Heart right ventricle (tissue), 16 donors: Measurements from ENCODE around the gene ITGA1. TPM values are rescaled to one million over a fixed set of nuclear protein-coding genes. Genes with fewer than 3 reads are reported as not detected.

ENCODE experiments used
- ATAC-seq, 8 donors: fragments of 200-7000 bp; cut with Tn5 transposase; one replicate each; pipeline ENCODE4 v1.9.1; 2020; ENCODE audit warnings: mild to moderate bottlenecking in 8 of 8, moderate library complexity in 8 of 8, moderate number of reproducible peaks in 1 of 8
- DNase-seq, 2 donors: peaks; one replicate each; pipeline ENCODE4 v3.0.0-alpha.2; 2020
- H3K27ac ChIP-seq, 10 donors: fragments of 200-600 bp; sonication (generic) in 2 of 10; one replicate each; pipeline versions ENCODE4 v1.5.0 to v1.8.0; 2020 to 2022; ENCODE audit warnings: mild to moderate bottlenecking in 3 of 10
- H3K27me3 ChIP-seq, 7 donors: fragments of 200-600 bp; one replicate each; pipeline ENCODE4 v1.8.0; 2021 to 2022; ENCODE audit warnings: mild to moderate bottlenecking in 2 of 7
- H3K36me3 ChIP-seq, 9 donors: fragments of 200-600 bp; sonication (generic) in 1 of 9; one replicate each; pipeline versions ENCODE4 v1.5.0 to v1.8.0; 2020 to 2022; ENCODE audit warnings: mild to moderate bottlenecking in 2 of 9
- H3K4me1 ChIP-seq, 9 donors: fragments of 200-600 bp; sonication (generic) in 1 of 9; one replicate each; pipeline versions ENCODE4 v1.5.0 to v1.8.0; 2020 to 2022; ENCODE audit warnings: mild to moderate bottlenecking in 4 of 9
- H3K4me3 ChIP-seq, 10 donors: fragments of 200-600 bp; sonication (generic) in 2 of 10; one replicate each; pipeline versions ENCODE4 v1.5.0 to v1.8.0; 2020 to 2022; ENCODE audit warnings: mild to moderate bottlenecking in 7 of 10, moderate library complexity in 2 of 10
- H3K9me3 ChIP-seq, 11 donors: fragments of 200-600 bp in 10 of 11; sonication (generic) in 2 of 11; one replicate each; pipeline versions ENCODE4 v1.5.0 to v1.8.0; 2013 to 2022; ENCODE audit warnings: mild to moderate bottlenecking in 2 of 11, control low read depth in 1 of 11, moderate library complexity in 1 of 11
- CTCF ChIP-seq, 9 donors: fragments of 200-600 bp; sonication (generic) in 2 of 9; IDR thresholded peaks; one replicate each; pipeline versions ENCODE4 v1.5.0 to v1.8.0; 2021 to 2022; ENCODE audit warnings: antibody characterized with exemption in 9 of 9, mild to moderate bottlenecking in 5 of 9, moderate library complexity in 1 of 9
- WGBS, 2 donors: extraction: QIAGEN DNeasy Blood & Tissue Kit; methylation state at CpG; one replicate each; pipeline ENCODE4 v1.1.7; 2013; ENCODE audit warnings: inconsistent platforms in 1 of 2; 5-methylcytosine and 5-hydroxymethylcytosine counted together
- intact Hi-C, 10 donors: fragments of 100-400 bp; cut with DNase I; formaldehyde crosslinking; loops; one replicate each; pipeline versions ENCODE4 v1.11.1 to v1.14.2; 2022
- polyA plus RNA-seq, 2 donors: library from polyadenylated mRNA; stranded (reverse); fragments of 200-250 nt; gene quantifications; one replicate each; pipeline ENCODE4 v1.2.3, GENCODE V29; 2013
- total RNA-seq, 10 donors: library from RNA; stranded (reverse); fragmentation: NEBNext Ultra II Directional in 3 of 10; extraction: Animal tissue kit (Norgen Biotek cat#: 25700) in 3 of 10; gene quantifications; one replicate each; pipeline versions ENCODE4 v1.2.1 to v1.2.4, GENCODE V29; 2021 to 2023
- donor health status: Arrhythmogenic right ventricular cardiomyopathy.
- donor health status: ischemic (EF 13 %, LVEDD 7.1; RV severe dilation, severe dysfunction).
- donor health status: healthy with polysubstance abuse.
- donor health status: DM: no; HTN: yes; CAD: no.
- donor health status: DM: no; HTN: no; CAD: no.
- donor health status: ischemic (EF 25% LVEDD 6.9; RV normal size, moderate dysfunction).
- donor health status: ischemic (EF 25% LVEDD 5.7; RV mildly dilated, moderate dysfunction).
- donor health status: healthy.
- donor health status: DM: yes; HTN: yes; CAD: no.
- donor health status: Ischemic cardiomyopathy.
- donor health status: ischemic (EF 35%, LVEDD 5.7; RV mildly dilated, moderate dysfunction).
- donor health status: nonischemic (EF 11% LVEDD 7.7; RV severe dilation, severe dysfunction).
- donor health status: DM: yes; HTN: yes; CAD: no.
- donor health status: PGD.
- donor health status: ischemic (EF 29% LVEDD 5.4; RV normal size, mild dysfunction).
- donor health status: nonischemic (EF 23%, LVEDD 6.1; RV moderate dilation, normal function).

Gene ITGA1
- total and polyA plus RNA-seq, 12 donors: 7.7 to 48.2 (median 24.3) TPM

- intact Hi-C loops: no loop called here
- no peaks in the 10 kb centered on the region for H3K27me3 ChIP-seq
- no peak for TF ChIP-seq CTCF (IDR thresholded peaks at IDR 0.05)
- H3K9me3 ChIP-seq: no peaks in the 10 kb centered on the region
- ATAC-seq (no peak), DNase-seq (no peak)
- 96 to 97% methylated on average over 1 of the region's 1 CpG for WGBS, 2 donors
- no peak overlapping the region for H3K4me3 ChIP-seq
- H3K36me3 ChIP-seq: no peaks in the 10 kb centered on the region
- peaks cover 0 to 5% (median 0%) of the 10 kb centered on the region in 9 donors for H3K4me1 ChIP-seq
- no peak overlapping the region for H3K27ac ChIP-seq
These were observed 211.7 kb downstream of the ITGA1 start for GRCh38 chr5:52999344-52999949.

DNA sequence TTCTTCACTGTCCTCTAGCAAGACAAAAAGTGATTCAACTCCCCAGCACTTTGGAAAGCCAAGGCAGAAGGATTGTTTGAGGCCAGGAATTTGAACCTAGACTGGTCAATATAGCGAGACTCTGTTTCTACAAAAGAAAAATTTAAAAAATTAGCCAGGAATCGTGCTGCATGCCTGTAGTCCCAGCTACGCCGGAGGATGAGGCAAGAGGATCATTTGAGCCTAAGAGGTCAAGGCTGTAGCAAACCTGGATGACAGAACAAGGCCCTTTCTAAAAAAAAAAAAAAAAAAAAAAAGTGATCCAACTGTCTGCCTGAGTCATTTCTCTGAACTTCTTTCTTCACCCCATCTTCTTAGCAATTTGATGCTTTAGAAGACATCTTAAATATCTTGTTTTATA lies 213.8 kb downstream of the ITGA1 start:
- no peak for ATAC-seq
- intact Hi-C loops: loop anchor here in 1 of 10 donors (5.0 kb wide), 1 partner anchor 36 kb away; no protein-coding TSS in a partner anchor
- H3K9me3 ChIP-seq: no peaks in the 10 kb centered on the region
- H3K27ac ChIP-seq: no peak overlapping the region
- H3K4me3 ChIP-seq: no peak overlapping the region
- no peak for TF ChIP-seq CTCF (IDR thresholded peaks at IDR 0.05)
- no peaks in the 10 kb centered on the region for H3K36me3 ChIP-seq
- H3K4me1 ChIP-seq: peaks cover 0 to 9% (median 0%) of the 10 kb centered on the region in 9 donors
- no peaks in the 10 kb centered on the region for H3K27me3 ChIP-seq
- DNase-seq: no peak
- WGBS, 2 donors: 95 to 96% methylated on average over 4 of the region's 4 CpGs

- Histone ChIP-seq H3K4me1 (peaks cover 0 to 16% (median 0%) of the 10 kb centered on the region in 9 donors), H3K36me3 (no peaks in the 10 kb centered on the region), H3K4me3 (no peak overlapping the region), H3K9me3 (no peaks in the 10 kb centered on the region), H3K27me3 (no peaks in the 10 kb centered on the region), H3K27ac (no peak overlapping the region)
- ATAC-seq (no peak), DNase-seq (no peak)
- no peak for TF ChIP-seq CTCF (IDR thresholded peaks at IDR 0.05)
- 54 to 60% methylated on average over 1 of the region's 1 CpG for WGBS, 2 donors
- intact Hi-C loops: loop anchor here in 1 of 10 donors (5.0 kb wide), 1 partner anchor 35 kb away; no protein-coding TSS in a partner anchor
These were observed 214.8 kb downstream of the ITGA1 start for GRCh38 chr5:53002491-53002890.

- WGBS, 2 donors: 93 to 95% methylated on average over 1 of the region's 1 CpG
- H3K4me1 ChIP-seq: peaks cover 0 to 16% (median 0%) of the 10 kb centered on the region in 9 donors
- ATAC-seq: no peak
- H3K27ac ChIP-seq: no peak overlapping the region
- TF ChIP-seq CTCF (IDR thresholded peaks at IDR 0.05): no peak
- intact Hi-C loops: loop anchor here in 1 of 10 donors (5.0 kb wide), 1 partner anchor 34 kb away; no protein-coding TSS in a partner anchor
- H3K4me3 ChIP-seq: no peak overlapping the region
- H3K27me3 ChIP-seq: no peaks in the 10 kb centered on the region
- no peak for DNase-seq
- H3K9me3 ChIP-seq: no peaks in the 10 kb centered on the region
- no peaks in the 10 kb centered on the region for H3K36me3 ChIP-seq
These were observed 215.4 kb downstream of the ITGA1 start for GRCh38 chr5:53003144-53003543.
